Measurements from ENCODE around the gene ASB11. TPM values are rescaled to one million over a fixed set of nuclear protein-coding genes. Genes with fewer than 3 reads are reported as not detected.

The ASB11 gene
- total RNA-seq, 1 experiment from 2014 or later, result not detected

DNA sequence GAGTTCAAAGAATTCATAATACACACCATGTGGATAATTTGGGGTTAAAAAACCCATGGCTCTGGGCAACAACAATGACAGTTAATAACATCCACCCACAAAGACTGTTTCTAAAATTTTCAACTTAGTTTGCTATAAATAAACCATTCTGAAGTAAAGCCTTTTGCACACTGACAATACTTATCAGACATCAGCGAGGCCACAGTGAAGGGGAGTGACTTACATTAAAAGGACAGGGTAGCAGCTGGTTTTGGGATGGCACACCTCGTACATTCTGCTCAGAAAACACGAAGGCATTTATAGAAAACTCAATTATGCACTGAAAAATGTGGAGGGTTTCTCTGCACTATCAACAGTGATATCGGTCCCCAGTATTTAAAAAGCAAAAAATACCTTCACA lies 4.9 kb upstream of the ASB11 start:
- DNase-seq (no peak), ATAC-seq (no peak)
- Histone ChIP-seq H3K4me3 (ENCODE audit: low read length) (no peak overlapping the region), H3K36me3 (ENCODE audit: low read depth, low read length) (peaks cover 10% of the 10 kb centered on the region), H2AFZ (ENCODE audit: low read length) (no peak overlapping the region), H3K27me3 (ENCODE audit: low read length) (no peaks in the 10 kb centered on the region), H3K9me2 (replicated peaks; ENCODE audit: low read length) (no peaks in the 10 kb centered on the region), H3K27ac (ENCODE audit: low read length) (no peak overlapping the region), H3F3A (ENCODE audit: low read length, unreplicated experiment) (no peaks in the 10 kb centered on the region), H3K79me2 (ENCODE audit: low read length) (no peaks in the 10 kb centered on the region), H3K9me3 (ENCODE audit: low read length) (no peaks in the 10 kb centered on the region), H3K9ac (ENCODE audit: low read length) (no peak overlapping the region), H4K20me1 (ENCODE audit: low read length) (no peaks in the 10 kb centered on the region), H3K4me1 (ENCODE audit: insufficient read depth, low read length) (no peaks in the 10 kb centered on the region), H3K4me2 (ENCODE audit: low read length) (no peak overlapping the region)
- ChIA-PET CTCF (no interaction called here), POLR2A (ENCODE audit: unreplicated experiment) (no interaction called here)
- no TSS peak for BruUV-seq (replicated peaks)
- intact Hi-C loops (cut with micrococcal nuclease), result no loop called here
- TF ChIP-seq EZH2 (IDR thresholded peaks at IDR 0.05; ENCODE audit: low read length, unreplicated experiment), result no peak
- no peak for TF ChIP-seq EZH2phosphoT487 (IDR thresholded peaks at IDR 0.05; ENCODE audit: borderline replicate concordance, low read length)
- TF ChIP-seq, protein P1, sequence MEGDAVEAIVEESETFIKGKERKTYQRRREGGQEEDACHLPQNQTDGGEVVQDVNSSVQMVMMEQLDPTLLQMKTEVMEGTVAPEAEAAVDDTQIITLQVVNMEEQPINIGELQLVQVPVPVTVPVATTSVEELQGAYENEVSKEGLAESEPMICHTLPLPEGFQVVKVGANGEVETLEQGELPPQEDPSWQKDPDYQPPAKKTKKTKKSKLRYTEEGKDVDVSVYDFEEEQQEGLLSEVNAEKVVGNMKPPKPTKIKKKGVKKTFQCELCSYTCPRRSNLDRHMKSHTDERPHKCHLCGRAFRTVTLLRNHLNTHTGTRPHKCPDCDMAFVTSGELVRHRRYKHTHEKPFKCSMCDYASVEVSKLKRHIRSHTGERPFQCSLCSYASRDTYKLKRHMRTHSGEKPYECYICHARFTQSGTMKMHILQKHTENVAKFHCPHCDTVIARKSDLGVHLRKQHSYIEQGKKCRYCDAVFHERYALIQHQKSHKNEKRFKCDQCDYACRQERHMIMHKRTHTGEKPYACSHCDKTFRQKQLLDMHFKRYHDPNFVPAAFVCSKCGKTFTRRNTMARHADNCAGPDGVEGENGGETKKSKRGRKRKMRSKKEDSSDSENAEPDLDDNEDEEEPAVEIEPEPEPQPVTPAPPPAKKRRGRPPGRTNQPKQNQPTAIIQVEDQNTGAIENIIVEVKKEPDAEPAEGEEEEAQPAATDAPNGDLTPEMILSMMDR (conservative IDR thresholded peaks at IDR 0.05; ENCODE audit: low read depth, low read length), result no peak

DNA sequence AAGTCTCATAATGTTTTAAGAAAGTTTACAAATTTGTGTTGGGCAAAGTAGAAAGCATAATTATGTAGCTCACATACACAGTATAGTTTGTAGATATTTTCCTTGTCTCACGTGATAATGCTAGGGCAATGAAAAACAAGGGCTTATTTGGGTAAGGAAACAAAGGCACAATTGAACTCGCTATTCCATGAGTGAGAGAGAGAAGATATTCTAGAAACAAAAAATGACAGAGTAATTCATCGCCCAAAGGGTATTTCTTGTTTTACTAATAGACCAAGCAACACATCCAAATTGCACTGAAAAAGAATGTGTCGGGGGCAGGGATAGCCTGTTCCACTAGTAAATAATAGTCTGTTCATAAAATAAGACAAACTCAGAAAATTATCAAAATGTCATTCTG lies 3.6 kb upstream of the ASB11 start:
- no peak overlapping the region for H3K9ac ChIP-seq (ENCODE audit: low read length)
- no peaks in the 10 kb centered on the region for H3K4me1 ChIP-seq (ENCODE audit: insufficient read depth, low read length)
- BruUV-seq (replicated peaks), result no TSS peak
- no peak overlapping the region for H2AFZ ChIP-seq (ENCODE audit: low read length)
- H3K4me2 ChIP-seq (ENCODE audit: low read length), result no peak overlapping the region
- H3K9me2 ChIP-seq (replicated peaks; ENCODE audit: low read length), result no peaks in the 10 kb centered on the region
- DNase-seq (no peak), ATAC-seq (no peak)
- intact Hi-C loops (cut with micrococcal nuclease), result no loop called here
- no peaks in the 10 kb centered on the region for H3K79me2 ChIP-seq (ENCODE audit: low read length)
- H3K36me3 ChIP-seq (ENCODE audit: low read depth, low read length), result peaks cover 8% of the 10 kb centered on the region; the same call in 1 of the 2 replicates
- no peak for TF ChIP-seq EZH2 (IDR thresholded peaks at IDR 0.05; ENCODE audit: low read length, unreplicated experiment)
- TF ChIP-seq, protein P1 (conservative IDR thresholded peaks at IDR 0.05; ENCODE audit: low read depth, low read length), result no peak
- TF ChIP-seq EZH2phosphoT487 (IDR thresholded peaks at IDR 0.05; ENCODE audit: borderline replicate concordance, low read length), result no peak
- no peaks in the 10 kb centered on the region for H4K20me1 ChIP-seq (ENCODE audit: low read length)
- ChIA-PET CTCF (no interaction called here), POLR2A (ENCODE audit: unreplicated experiment) (no interaction called here)
- no peak overlapping the region for H3K27ac ChIP-seq (ENCODE audit: low read length)
- no peaks in the 10 kb centered on the region for H3K27me3 ChIP-seq (ENCODE audit: low read length)
- H3F3A ChIP-seq (ENCODE audit: low read length, unreplicated experiment), result no peaks in the 10 kb centered on the region
- no peak overlapping the region for H3K4me3 ChIP-seq (ENCODE audit: low read length)
- H3K9me3 ChIP-seq (ENCODE audit: low read length), result no peaks in the 10 kb centered on the region

DNA sequence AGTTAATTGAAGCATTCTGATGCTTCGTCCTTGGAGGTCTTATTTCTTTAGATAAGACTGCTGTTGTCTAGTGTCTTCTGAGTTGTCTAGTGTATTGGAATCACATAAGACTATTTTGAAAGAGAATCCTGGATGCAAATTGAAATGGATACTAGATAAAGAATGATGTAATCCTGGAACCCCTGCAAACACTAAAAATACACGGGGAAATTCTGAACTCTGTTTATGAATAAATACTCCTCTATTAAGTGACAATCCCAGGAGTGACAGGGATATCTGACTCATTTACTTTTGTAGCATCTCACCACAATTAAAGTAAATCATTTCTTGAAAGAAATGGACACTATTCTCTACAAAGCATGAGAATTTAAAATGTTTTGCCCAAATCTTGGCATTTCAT lies 968 bp downstream of the ASB11 start:
- no TSS peak for BruUV-seq (replicated peaks)
- Histone ChIP-seq H3K4me1 (ENCODE audit: insufficient read depth, low read length) (peaks cover 12% of the 10 kb centered on the region), H3K9me3 (ENCODE audit: low read length) (no peaks in the 10 kb centered on the region), H3K27ac (ENCODE audit: low read length) (no peak overlapping the region), H3F3A (ENCODE audit: low read length, unreplicated experiment) (no peaks in the 10 kb centered on the region), H3K79me2 (ENCODE audit: low read length) (no peaks in the 10 kb centered on the region), H3K27me3 (ENCODE audit: low read length) (no peaks in the 10 kb centered on the region), H2AFZ (ENCODE audit: low read length) (no peak overlapping the region), H3K4me3 (ENCODE audit: low read length) (no peak overlapping the region), H3K9me2 (replicated peaks; ENCODE audit: low read length) (no peaks in the 10 kb centered on the region), H4K20me1 (ENCODE audit: low read length) (no peaks in the 10 kb centered on the region), H3K36me3 (ENCODE audit: low read depth, low read length) (0 out of 2 replicates have a peak, but pooled peaks cover 3% of the 10 kb centered on the region), H3K4me2 (ENCODE audit: low read length) (no peak overlapping the region), H3K9ac (ENCODE audit: low read length) (no peak overlapping the region)
- no peak for DNase-seq
- intact Hi-C loops (cut with micrococcal nuclease), result no loop called here
- TF ChIP-seq EZH2 (IDR thresholded peaks at IDR 0.05; ENCODE audit: low read length, unreplicated experiment) (no peak), EZH2phosphoT487 (IDR thresholded peaks at IDR 0.05; ENCODE audit: borderline replicate concordance, low read length) (no peak)
- TF ChIP-seq, protein P1 (conservative IDR thresholded peaks at IDR 0.05; ENCODE audit: low read depth, low read length), result no peak
- ChIA-PET CTCF (no interaction called here), POLR2A (ENCODE audit: unreplicated experiment) (no interaction called here)
- ATAC-seq, result no peak
